ENCODE results near the gene MAFG.

DNA sequence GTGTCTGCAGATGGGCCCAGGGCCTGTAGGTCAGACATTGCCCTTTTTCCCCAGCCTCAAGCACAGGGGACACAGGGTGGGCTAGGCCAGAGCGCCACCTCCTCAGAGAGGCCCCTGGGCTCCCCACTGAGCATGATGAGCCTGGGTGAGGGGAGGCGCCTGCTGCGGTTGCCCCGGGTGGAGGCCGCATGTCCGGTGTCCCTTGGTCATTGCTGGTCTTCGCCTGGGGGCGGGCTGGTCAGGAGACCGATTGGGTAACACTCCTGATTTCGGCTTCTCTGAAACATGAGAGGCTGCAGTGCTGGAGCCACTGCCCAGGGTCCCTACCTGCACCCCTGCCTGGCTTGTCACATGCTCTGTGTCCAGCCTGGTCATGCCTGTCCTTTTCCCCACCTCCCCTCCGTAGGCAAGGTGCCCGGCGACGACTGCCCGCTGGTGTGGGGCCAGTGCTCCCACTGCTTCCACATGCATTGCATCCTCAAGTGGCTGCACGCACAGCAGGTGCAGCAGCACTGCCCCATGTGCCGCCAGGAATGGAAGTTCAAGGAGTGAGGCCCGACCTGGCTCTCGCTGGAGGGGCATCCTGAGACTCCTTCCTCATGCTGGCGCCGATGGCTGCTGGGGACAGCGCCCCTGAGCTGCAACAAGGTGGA lies 27.9 kb downstream of the MAFG start:
- TF ChIP-seq, protein P1, sequence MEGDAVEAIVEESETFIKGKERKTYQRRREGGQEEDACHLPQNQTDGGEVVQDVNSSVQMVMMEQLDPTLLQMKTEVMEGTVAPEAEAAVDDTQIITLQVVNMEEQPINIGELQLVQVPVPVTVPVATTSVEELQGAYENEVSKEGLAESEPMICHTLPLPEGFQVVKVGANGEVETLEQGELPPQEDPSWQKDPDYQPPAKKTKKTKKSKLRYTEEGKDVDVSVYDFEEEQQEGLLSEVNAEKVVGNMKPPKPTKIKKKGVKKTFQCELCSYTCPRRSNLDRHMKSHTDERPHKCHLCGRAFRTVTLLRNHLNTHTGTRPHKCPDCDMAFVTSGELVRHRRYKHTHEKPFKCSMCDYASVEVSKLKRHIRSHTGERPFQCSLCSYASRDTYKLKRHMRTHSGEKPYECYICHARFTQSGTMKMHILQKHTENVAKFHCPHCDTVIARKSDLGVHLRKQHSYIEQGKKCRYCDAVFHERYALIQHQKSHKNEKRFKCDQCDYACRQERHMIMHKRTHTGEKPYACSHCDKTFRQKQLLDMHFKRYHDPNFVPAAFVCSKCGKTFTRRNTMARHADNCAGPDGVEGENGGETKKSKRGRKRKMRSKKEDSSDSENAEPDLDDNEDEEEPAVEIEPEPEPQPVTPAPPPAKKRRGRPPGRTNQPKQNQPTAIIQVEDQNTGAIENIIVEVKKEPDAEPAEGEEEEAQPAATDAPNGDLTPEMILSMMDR (IDR thresholded peaks at IDR 0.05 in 4 of 5, conservative IDR thresholded peaks at IDR 0.05 in 1 of 5) = no peak
- TF ChIP-seq POLR2A (IDR thresholded peaks at IDR 0.05) = no peak

All from gastrocnemius medialis (tissue), 4 donors.